ENCODE results near the gene STX12. TPM values are rescaled to one million over a fixed set of nuclear protein-coding genes. Genes with fewer than 3 reads are reported as not detected.
"Not testable (repeated sequence)": the region's sequence is repeated elsewhere in the genome, so short reads cannot be mapped to it uniquely, and the experiment has no call there.

STX12 gene
- total RNA-seq, 3 donors from 2014 or later (not counting 1 experiment from before 2014, with no cell fraction given), result 29.6 to 36.2 (median 32.3) TPM

GRCh38 chr1:27855085-27855484 lies 82.1 kb downstream of the STX12 start:
- H3K9me3 Mint-ChIP-seq, result no peaks in the 10 kb centered on the region
- no peak for TF ChIP-seq CTCF (IDR thresholded peaks at IDR 0.05)
- H3K4me1 ChIP-seq (ENCODE audit: control insufficient read depth, insufficient read depth, low read length), result peaks cover 12% of the 10 kb centered on the region
- H3K4me1 Mint-ChIP-seq, result peaks cover 0 to 16% of the 10 kb centered on the region in 2 donors
- DNase-seq (no peak), ATAC-seq (no peak)
- no peak overlapping the region for H3K4me3 ChIP-seq (ENCODE audit: low read length)
- no peaks in the 10 kb centered on the region for H3K27me3 Mint-ChIP-seq (ENCODE audit: low read depth in 2 of 2)
- peaks cover 15% of the 10 kb centered on the region for H3K36me3 ChIP-seq (ENCODE audit: control insufficient read depth, insufficient read depth, low read length)
- intact Hi-C loops (cut with micrococcal nuclease), result loop anchor here (5.0 kb wide), 2 partner anchors 37 to 232 kb away; partner anchors contain the start of gene EYA3
- over 99% methylated on average over 5 of the region's 6 CpGs for WGBS (ENCODE audit: insufficient coverage)
- no peaks in the 10 kb centered on the region for H3K27me3 ChIP-seq (ENCODE audit: control insufficient read depth, insufficient read depth, low read length)
- no peak overlapping the region for H3K4me3 Mint-ChIP-seq
- H3K27ac Mint-ChIP-seq, result no peak overlapping the region
- H3K36me3 Mint-ChIP-seq, result peaks cover 12% of the 10 kb centered on the region
- no peak overlapping the region for H3K27ac ChIP-seq (ENCODE audit: low read length)
- no peaks in the 10 kb centered on the region for H3K9me3 ChIP-seq (ENCODE audit: control insufficient read depth, insufficient read depth, low read length)

- no peak for TF ChIP-seq CTCF (IDR thresholded peaks at IDR 0.05)
- H3K9me3 Mint-ChIP-seq, result no peaks in the 10 kb centered on the region
- whole genome bisulfite sequencing (ENCODE audit: insufficient coverage), result 82% methylated on average over 12 of the region's 12 CpGs
- H3K27me3 Mint-ChIP-seq (ENCODE audit: low read depth in 2 of 2), result no peaks in the 10 kb centered on the region
- H3K27me3 ChIP-seq (ENCODE audit: control insufficient read depth, insufficient read depth, low read length), result no peaks in the 10 kb centered on the region
- H3K4me1 Mint-ChIP-seq, result peaks cover 0 to 16% of the 10 kb centered on the region in 2 donors
- H3K36me3 Mint-ChIP-seq, result no peaks in the 10 kb centered on the region
- H3K9me3 ChIP-seq (ENCODE audit: control insufficient read depth, insufficient read depth, low read length), result no peaks in the 10 kb centered on the region
- no peak overlapping the region for H3K27ac Mint-ChIP-seq
- H3K4me3 Mint-ChIP-seq, result no peak overlapping the region
- no peak overlapping the region for H3K27ac ChIP-seq (ENCODE audit: low read length)
- no peak for DNase-seq
- ATAC-seq, result no peak
- H3K4me3 ChIP-seq (ENCODE audit: low read length), result no peak overlapping the region
- H3K36me3 ChIP-seq (ENCODE audit: control insufficient read depth, insufficient read depth, low read length), result peaks cover 1% of the 10 kb centered on the region
- peaks cover 12% of the 10 kb centered on the region for H3K4me1 ChIP-seq (ENCODE audit: control insufficient read depth, insufficient read depth, low read length)
- intact Hi-C loops (cut with micrococcal nuclease), result loop anchor here (5.0 kb wide), 2 partner anchors 36 to 231 kb away; partner anchors contain the start of gene EYA3
These were observed 83.7 kb downstream of the STX12 start for GRCh38 chr1:27856561-27857343.

GRCh38 chr1:27857552-27857951 lies 84.5 kb downstream of the STX12 start:
- H3K4me1 ChIP-seq (ENCODE audit: control insufficient read depth, insufficient read depth, low read length), result peaks cover 19% of the 10 kb centered on the region
- H3K9me3 Mint-ChIP-seq; H3K36me3 Mint-ChIP-seq; H3K27ac Mint-ChIP-seq; H3K9me3 ChIP-seq (ENCODE audit: control insufficient read depth, insufficient read depth, low read length); H3K4me3 Mint-ChIP-seq; DNase-seq; H3K27ac ChIP-seq (ENCODE audit: low read length); H3K27me3 ChIP-seq (ENCODE audit: control insufficient read depth, insufficient read depth, low read length); ATAC-seq; H3K4me3 ChIP-seq (ENCODE audit: low read length); H3K36me3 ChIP-seq (ENCODE audit: control insufficient read depth, insufficient read depth, low read length); H3K27me3 Mint-ChIP-seq (ENCODE audit: low read depth in 2 of 2): not testable (repeated sequence)
- H3K4me1 Mint-ChIP-seq, result peaks cover 0 to 16% of the 10 kb centered on the region in 2 donors
- intact Hi-C loops (cut with micrococcal nuclease), result loop anchor here (5.0 kb wide), 2 partner anchors 35 to 230 kb away; partner anchors contain the start of gene EYA3
- 77% methylated on average over 10 of the region's 11 CpGs for WGBS (ENCODE audit: insufficient coverage)

GRCh38 chr1:27858072-27858948 lies 85.3 kb downstream of the STX12 start:
- Mint-ChIP-seq H3K4me3 (no peak overlapping the region), H3K4me1 (peaks cover 6 to 23% of the 10 kb centered on the region in 2 donors), H3K27ac (peak overlapping the region in 1 of 2 donors; percentile 76), H3K27me3 (ENCODE audit: low read depth in 2 of 2) (no peaks in the 10 kb centered on the region), H3K9me3 (no peaks in the 10 kb centered on the region), H3K36me3 (no peaks in the 10 kb centered on the region)
- intact Hi-C loops (cut with micrococcal nuclease), result loop anchor here (2.0 to 5.0 kb wide), 4 partner anchors 34 to 350 kb away; partner anchors contain the start of gene EYA3
- Histone ChIP-seq H3K4me3 (ENCODE audit: low read length) (no peak overlapping the region), H3K9me3 (ENCODE audit: control insufficient read depth, insufficient read depth, low read length) (no peaks in the 10 kb centered on the region), H3K27me3 (ENCODE audit: control insufficient read depth, insufficient read depth, low read length) (no peaks in the 10 kb centered on the region), H3K36me3 (ENCODE audit: control insufficient read depth, insufficient read depth, low read length) (no peaks in the 10 kb centered on the region), H3K4me1 (ENCODE audit: control insufficient read depth, insufficient read depth, low read length) (peaks cover 27% of the 10 kb centered on the region), H3K27ac (ENCODE audit: low read length) (no peak overlapping the region)
- WGBS (ENCODE audit: insufficient coverage), result 43% methylated on average over 8 of the region's 10 CpGs
- peak; percentile 97 for TF ChIP-seq CTCF (IDR thresholded peaks at IDR 0.05)
- peak; percentile 97 to 100 (median 99) for ATAC-seq
- peak; percentile 85 to 90 for DNase-seq
